Suprapubic skin (tissue), 4 donors: Measurements from ENCODE around the gene ZSCAN20. TPM values are rescaled to one million over a fixed set of nuclear protein-coding genes. Genes with fewer than 3 reads are reported as not detected.

Source experiments
- DNase-seq, 2 donors: peaks; one replicate each; pipeline ENCODE4 v3.0.0-alpha.2; 2019; ENCODE audit warnings: low spot score in 2 of 2
- H3K27ac ChIP-seq: fragments of 200-600 bp; sonication (generic); one replicate; pipeline ENCODE4 v1.5.1; 2019
- H3K27me3 ChIP-seq: fragments of 200-600 bp; sonication (generic); one replicate; pipeline ENCODE4 v1.5.1; 2019
- H3K36me3 ChIP-seq: fragments of 200-600 bp; sonication (generic); one replicate; pipeline ENCODE4 v1.5.1; 2019
- H3K4me1 ChIP-seq: fragments of 200-600 bp; sonication (generic); one replicate; pipeline ENCODE4 v1.5.1; 2019
- H3K4me3 ChIP-seq: fragments of 200-600 bp; sonication (generic); one replicate; pipeline ENCODE4 v1.5.1; 2019; ENCODE audit warnings: mild to moderate bottlenecking
- H3K9me3 ChIP-seq: fragments of 200-600 bp; sonication (generic); one replicate; pipeline ENCODE4 v1.5.1; 2019
- CTCF ChIP-seq, 2 donors: fragments of 200-600 bp in 1 of 2; fragments of 450-650 bp in 1 of 2; sonication (generic) in 1 of 2; IDR thresholded peaks; one replicate each; pipeline ENCODE4 v1.5.1; 2016 to 2019; ENCODE audit warnings: antibody characterized with exemption in 2 of 2, mild to moderate bottlenecking in 1 of 2, moderate library complexity in 1 of 2
- EP300 ChIP-seq: sonication (generic); formaldehyde crosslinking; IDR thresholded peaks from one replicate; pipeline ENCODE4 v1.6.1; 2017; ENCODE audit warnings: antibody characterized with exemption
- POLR2A ChIP-seq, 2 donors: fragments of 450-650 bp; IDR thresholded peaks; one replicate each; pipeline ENCODE4 v1.6.1; 2017; ENCODE audit warnings: antibody characterized with exemption in 2 of 2, mild to moderate bottlenecking in 2 of 2, moderate library complexity in 2 of 2
- POLR2AphosphoS5 ChIP-seq, 3 donors: sonication (generic); formaldehyde crosslinking; IDR thresholded peaks; one replicate each; pipeline ENCODE4 v1.6.1; 2017; ENCODE audit warnings: antibody characterized with exemption in 3 of 3
- WGBS: methylation state at CpG from one replicate; pipeline ENCODE4 v1.1.5; 2018; 5-methylcytosine and 5-hydroxymethylcytosine counted together
- total RNA-seq, 4 donors: library from RNA; depleted of rRNA; stranded (reverse); fragments of >200 nt; gene quantifications; one replicate each; pipeline ENCODE4 v1.1.0, GENCODE V29; 2016

The ZSCAN20 gene
- total RNA-seq, 4 donors from 2014 or later: 1.4 to 7.0 (median 3.2) TPM

GRCh38 chr1:33445108-33445507, 27.3 kb upstream of the ZSCAN20 start:
- no peak overlapping the region for H3K27ac ChIP-seq
- DNase-seq: no peak
- H3K4me1 ChIP-seq: peaks cover 5% of the 10 kb centered on the region
- no peak overlapping the region for H3K4me3 ChIP-seq
- TF ChIP-seq POLR2AphosphoS5 (IDR thresholded peaks at IDR 0.05): no peak
- no peak for TF ChIP-seq CTCF (IDR thresholded peaks at IDR 0.05)
- no peak for TF ChIP-seq EP300
- TF ChIP-seq POLR2A (IDR thresholded peaks at IDR 0.05): no peak
- no peaks in the 10 kb centered on the region for H3K36me3 ChIP-seq
- no peaks in the 10 kb centered on the region for H3K9me3 ChIP-seq
- 86% methylated on average over 6 of the region's 6 CpGs for WGBS
- H3K27me3 ChIP-seq: no peaks in the 10 kb centered on the region

- no peaks in the 10 kb centered on the region for H3K27me3 ChIP-seq
- no peak for DNase-seq
- WGBS: 89% methylated on average over 3 of the region's 3 CpGs
- TF ChIP-seq CTCF (IDR thresholded peaks at IDR 0.05) (no peak), EP300 (no peak), POLR2AphosphoS5 (IDR thresholded peaks at IDR 0.05) (no peak), POLR2A (IDR thresholded peaks at IDR 0.05) (no peak)
- no peaks in the 10 kb centered on the region for H3K36me3 ChIP-seq
- H3K4me3 ChIP-seq: no peak overlapping the region
- no peaks in the 10 kb centered on the region for H3K9me3 ChIP-seq
- peaks cover 5% of the 10 kb centered on the region for H3K4me1 ChIP-seq
- H3K27ac ChIP-seq: no peak overlapping the region
Measured at GRCh38 chr1:33446590-33446989, 25.9 kb upstream of the ZSCAN20 start.

- DNase-seq: no peak
- Histone ChIP-seq H3K9me3 (no peaks in the 10 kb centered on the region), H3K27me3 (no peaks in the 10 kb centered on the region), H3K27ac (no peak overlapping the region), H3K4me3 (no peak overlapping the region), H3K4me1 (peaks cover 8% of the 10 kb centered on the region), H3K36me3 (no peaks in the 10 kb centered on the region)
- 95% methylated on average over 7 of the region's 8 CpGs for WGBS
- TF ChIP-seq POLR2A (IDR thresholded peaks at IDR 0.05) (no peak), EP300 (no peak), POLR2AphosphoS5 (IDR thresholded peaks at IDR 0.05) (no peak), CTCF (IDR thresholded peaks at IDR 0.05) (no peak)
Measured at GRCh38 chr1:33454646-33455282, 17.7 kb upstream of the ZSCAN20 start.

GRCh38 chr1:33455539-33456501, 16.6 kb upstream of the ZSCAN20 start:
- 42% methylated on average over 8 of the region's 8 CpGs for WGBS
- DNase-seq: no peak
- H3K4me3 ChIP-seq: no peak overlapping the region
- H3K27me3 ChIP-seq: no peaks in the 10 kb centered on the region
- no peaks in the 10 kb centered on the region for H3K9me3 ChIP-seq
- H3K36me3 ChIP-seq: no peaks in the 10 kb centered on the region
- no peak overlapping the region for H3K27ac ChIP-seq
- H3K4me1 ChIP-seq: peaks cover 8% of the 10 kb centered on the region
- TF ChIP-seq POLR2A (IDR thresholded peaks at IDR 0.05) (no peak), CTCF (IDR thresholded peaks at IDR 0.05) (peak; percentile 11 to 36), POLR2AphosphoS5 (IDR thresholded peaks at IDR 0.05) (no peak)

- 82% methylated on average over 6 of the region's 6 CpGs for WGBS
- DNase-seq: no peak
- Histone ChIP-seq H3K4me3 (no peak overlapping the region), H3K9me3 (no peaks in the 10 kb centered on the region), H3K27me3 (no peaks in the 10 kb centered on the region), H3K27ac (no peak overlapping the region), H3K36me3 (no peaks in the 10 kb centered on the region), H3K4me1 (peaks cover 8% of the 10 kb centered on the region)
- no peak for TF ChIP-seq CTCF (IDR thresholded peaks at IDR 0.05)
- no peak for TF ChIP-seq POLR2A (IDR thresholded peaks at IDR 0.05)
- no peak for TF ChIP-seq EP300
- TF ChIP-seq POLR2AphosphoS5 (IDR thresholded peaks at IDR 0.05): no peak
Measured at GRCh38 chr1:33456502-33456886, 16.0 kb upstream of the ZSCAN20 start.
